Spinal cord (tissue), 10 donors: ENCODE results near the gene OR7D2. TPM values are rescaled to one million over a fixed set of nuclear protein-coding genes. Genes with fewer than 3 reads are reported as not detected.
A peak's percentile ranks its signal among the peaks of the same experiment; 100 is the strongest.
"Not testable (repeated sequence)": the region's sequence is repeated elsewhere in the genome, so short reads cannot be mapped to it uniquely, and the experiment has no call there.

Source experiments
- DNase-seq, 6 donors: peaks; one replicate each; pipeline versions ENCODE4 v3.0.0 to v3.0.0-alpha.2; 2013 to 2015; ENCODE audit warnings: low spot score in 6 of 6, low read depth in 4 of 6
- H3K27ac ChIP-seq: one replicate; pipeline ENCODE4 v1.5.1; 2013; ENCODE audit warnings: low read depth, low read length, control low read depth
- H3K27me3 ChIP-seq: one replicate; pipeline ENCODE4 v1.6.1; 2013; ENCODE audit warnings: low read length; ENCODE audit not compliant: control insufficient read depth, insufficient read depth
- H3K36me3 ChIP-seq: one replicate; pipeline ENCODE4 v1.6.1; 2013; ENCODE audit warnings: low read length; ENCODE audit not compliant: control insufficient read depth, insufficient read depth
- H3K4me1 ChIP-seq: one replicate; pipeline ENCODE4 v1.6.1; 2013; ENCODE audit warnings: low read length; ENCODE audit not compliant: control insufficient read depth, insufficient read depth
- H3K4me3 ChIP-seq: one replicate; pipeline ENCODE4 v1.5.1; 2013; ENCODE audit warnings: low read depth, low read length, control low read depth
- H3K9me3 ChIP-seq: one replicate; pipeline ENCODE4 v1.6.1; 2013; ENCODE audit warnings: low read length; ENCODE audit not compliant: control insufficient read depth, insufficient read depth
- WGBS: methylation state at CpG from one replicate; pipeline ENCODE4 v1.1.5; 2013; ENCODE audit warnings: missing lambda C conversion rate; ENCODE audit not compliant: insufficient coverage; 5-methylcytosine and 5-hydroxymethylcytosine counted together
- polyA plus RNA-seq, 2 donors: library from polyadenylated mRNA; unstranded; fragments of 120-200 nt; gene quantifications; one replicate each; pipeline ENCODE4 v1.2.1, GENCODE V29; 2013; ENCODE audit not compliant: insufficient read length in 2 of 2
- total RNA-seq, 2 donors: library from RNA; depleted of rRNA in 1 of 2; stranded (reverse); fragments of 120-200 nt in 1 of 2; fragments of >200 nt in 1 of 2; gene quantifications; one replicate each; pipeline versions ENCODE4 v1.2.3 to v1.2.4, GENCODE V29; 2013 to 2014
- donor health status: healthy.

OR7D2 gene
- total and polyA plus RNA-seq, 4 donors, result 0.06 to 0.30 (median 0.27) TPM; not detected in 1

GRCh38 chr19:9183000-9183399, 4.2 kb downstream of the OR7D2 start:
- 92% methylated on average over 15 of the region's 17 CpGs for whole genome bisulfite sequencing
- Histone ChIP-seq H3K27ac (no peak overlapping the region), H3K4me3 (no peak overlapping the region), H3K36me3 (no peaks in the 10 kb centered on the region), H3K4me1 (no peaks in the 10 kb centered on the region), H3K9me3 (no peaks in the 10 kb centered on the region), H3K27me3 (no peaks in the 10 kb centered on the region)
- DNase-seq, result no peak

DNA sequence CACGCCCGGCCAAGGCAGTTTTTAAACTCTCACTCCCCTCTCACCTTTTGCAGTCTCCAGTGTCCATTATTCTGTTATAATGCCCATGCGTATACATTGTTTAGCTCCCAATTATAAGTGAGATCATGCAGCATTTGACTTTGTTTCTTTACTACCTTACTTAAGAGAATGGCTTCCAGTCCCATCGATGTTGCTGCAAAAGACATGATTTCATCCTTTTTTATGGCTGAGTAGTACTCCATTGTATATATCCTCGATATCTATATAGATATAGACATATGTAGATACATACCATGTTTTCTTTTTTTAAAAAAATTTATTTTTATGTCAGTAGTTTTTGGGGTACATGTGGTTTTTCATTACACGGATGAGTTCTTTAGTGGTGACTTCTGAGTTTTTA, 8.4 kb downstream of the OR7D2 start:
- Histone ChIP-seq H3K9me3 (no peaks in the 10 kb centered on the region), H3K4me1 (no peaks in the 10 kb centered on the region), H3K27me3 (no peaks in the 10 kb centered on the region), H3K36me3 (no peaks in the 10 kb centered on the region), H3K4me3 (no peak overlapping the region), H3K27ac (no peak overlapping the region)
- WGBS, result 36% methylated on average over 2 of the region's 6 CpGs
- DNase-seq, result no peak

DNA sequence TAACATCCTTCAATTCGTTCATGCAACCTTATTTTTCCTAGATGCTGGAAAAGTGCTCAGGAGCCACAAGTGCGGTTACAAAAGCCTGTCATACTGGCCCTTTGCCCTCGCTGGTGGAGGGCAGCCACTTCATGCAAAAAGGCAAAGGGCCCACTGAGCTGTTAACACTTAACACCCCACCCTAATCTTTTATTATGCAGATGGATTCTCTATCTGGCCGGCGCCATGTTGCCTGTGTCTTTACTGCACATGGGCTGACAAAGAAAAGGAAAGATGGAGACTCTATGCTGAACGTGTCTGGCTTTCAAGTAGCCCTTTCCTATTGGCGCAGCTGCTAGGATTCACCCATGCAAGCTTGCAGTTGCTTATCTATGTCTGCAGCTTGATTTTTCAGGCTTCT, 10.8 kb downstream of the OR7D2 start:
- Histone ChIP-seq H3K4me3 (no peak overlapping the region), H3K9me3 (no peaks in the 10 kb centered on the region), H3K27ac (no peak overlapping the region), H3K36me3 (no peaks in the 10 kb centered on the region), H3K4me1 (no peaks in the 10 kb centered on the region), H3K27me3 (no peaks in the 10 kb centered on the region)
- no peak for DNase-seq
- WGBS, result 75% methylated on average over 6 of the region's 7 CpGs

DNA sequence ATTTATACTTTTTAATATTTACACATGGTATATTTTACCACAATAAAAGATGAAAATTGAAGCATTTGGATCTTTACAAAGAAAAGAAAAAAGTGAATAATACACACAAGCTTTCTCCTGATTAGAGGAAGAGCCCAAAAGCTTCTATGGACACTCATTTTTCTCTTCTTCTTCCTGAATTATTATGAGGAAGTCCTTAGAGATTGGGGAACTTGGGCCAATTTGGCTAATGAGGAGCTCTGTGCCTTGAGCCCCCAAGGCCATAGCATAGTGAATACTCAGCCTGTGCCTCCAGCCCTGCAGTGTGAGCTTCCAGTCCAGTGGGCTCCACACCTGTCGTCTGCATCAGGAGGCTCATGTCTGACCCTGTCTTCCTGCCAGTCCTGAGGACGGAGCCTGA, 19.3 kb downstream of the OR7D2 start:
- not testable (repeated sequence) for H3K27ac ChIP-seq, H3K4me1 ChIP-seq, H3K27me3 ChIP-seq, H3K9me3 ChIP-seq, DNase-seq, H3K4me3 ChIP-seq, H3K36me3 ChIP-seq
- 83% methylated on average over 1 of the region's 2 CpGs for WGBS

- no peaks in the 10 kb centered on the region for H3K9me3 ChIP-seq
- no peak overlapping the region for H3K27ac ChIP-seq
- DNase-seq, result peak; percentile 6 to 78 (median 20)
- no peaks in the 10 kb centered on the region for H3K4me1 ChIP-seq
- peak overlapping the region; percentile 24 for H3K4me3 ChIP-seq
- WGBS, result 0% methylated on average over 5 of the region's 13 CpGs
- H3K36me3 ChIP-seq, result no peaks in the 10 kb centered on the region
- H3K27me3 ChIP-seq, result no peaks in the 10 kb centered on the region
These were observed 26.8 kb downstream of the OR7D2 start for GRCh38 chr19:9205501-9206113.

DNA sequence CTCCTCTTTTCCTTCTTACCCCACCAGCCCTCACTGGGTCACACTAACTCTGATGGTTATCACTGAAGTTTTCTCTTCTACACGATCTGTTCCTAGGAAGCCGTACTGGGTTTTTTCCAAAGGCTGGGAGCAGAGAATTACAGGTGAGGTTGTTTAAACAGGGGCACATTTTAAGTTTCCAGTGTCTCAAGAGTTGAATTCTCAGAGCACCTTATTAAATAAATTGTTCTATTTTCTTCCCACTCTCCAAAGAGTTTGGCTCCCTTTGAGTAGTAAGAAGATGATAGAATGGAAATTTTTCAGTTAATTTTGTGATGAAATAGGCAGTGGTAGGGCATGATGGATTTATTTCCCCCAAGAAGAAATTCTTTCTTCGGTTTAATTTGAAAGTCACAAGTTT, 40.7 kb downstream of the OR7D2 start, which contains the start of gene OR7D4:
TSS of gene OR7D4 (minus strand) at position 101 of the 400 bp plus-strand sequence. CDS start 4,752 bp downstream, outside the sequence.
- WGBS, result no CpG with 5 or more reads among the region's 3 CpGs
- no peak within 1 kb of the TSS for H3K27ac ChIP-seq
- H3K27me3 ChIP-seq, result no peaks in the 10 kb centered on the region
- H3K9me3 ChIP-seq, result no peaks in the 10 kb centered on the region
- H3K4me3 ChIP-seq, result no peak within 1 kb of the TSS
- DNase-seq, result no peak
- no peaks in the 10 kb centered on the region for H3K4me1 ChIP-seq
- no peaks in the 10 kb centered on the region for H3K36me3 ChIP-seq

Other genes starting within 250 kb of the OR7D2 start
- gene MUC16, start 168.6 kb upstream of the OR7D2 start, total RNA-seq, result under 1 TPM; under 0.01 TPM
- not detected for gene MUC16, start 168.6 kb upstream of the OR7D2 start, polyA plus RNA-seq
- gene OR1M1, start 91.9 kb upstream of the OR7D2 start, total RNA-seq, result not detected
- gene OR1M1, start 91.9 kb upstream of the OR7D2 start, polyA plus RNA-seq, result under 1 TPM in 1 of 2 donors, not detected in 1; 0.06 TPM
- not detected for gene OR7G2, start 71.5 kb upstream of the OR7D2 start, total RNA-seq
- gene OR7G2, start 71.5 kb upstream of the OR7D2 start, polyA plus RNA-seq, result under 1 TPM; 0.11 to 0.18 TPM
- not detected for gene OR7G1, start 63.2 kb upstream of the OR7D2 start, total RNA-seq
- gene OR7G1, start 63.2 kb upstream of the OR7D2 start, polyA plus RNA-seq, result not detected
- gene OR7G3, start 52.0 kb upstream of the OR7D2 start, total RNA-seq, result not detected
- gene OR7G3, start 52.0 kb upstream of the OR7D2 start, polyA plus RNA-seq, result not detected
- 10 to 100 TPM; 14.5 to 36.8 TPM for gene ZNF317, start 38.6 kb upstream of the OR7D2 start, total RNA-seq
- gene ZNF317, start 38.6 kb upstream of the OR7D2 start, polyA plus RNA-seq, result 10 to 100 TPM; 30.6 to 35.9 TPM
- gene OR7D4, start 40.6 kb downstream of the OR7D2 start, total RNA-seq, result not detected
- under 1 TPM; 0.05 to 0.06 TPM for gene OR7D4, start 40.6 kb downstream of the OR7D2 start, polyA plus RNA-seq
- gene OR7E24, start 72.0 kb downstream of the OR7D2 start, total RNA-seq, result not detected
- gene OR7E24, start 72.0 kb downstream of the OR7D2 start, polyA plus RNA-seq, result not detected
- gene ZNF699, start 130.9 kb downstream of the OR7D2 start, total RNA-seq, result 10 to 100 TPM; 10.7 to 19.5 TPM
- 1 to 10 TPM; 3.9 to 5.8 TPM for gene ZNF699, start 130.9 kb downstream of the OR7D2 start, polyA plus RNA-seq
- gene ZNF559, start 145.2 kb downstream of the OR7D2 start, total RNA-seq, result 10 to 100 TPM; 45.7 to 50.4 TPM
- 10 to 100 TPM; 40.7 to 42.0 TPM for gene ZNF559, start 145.2 kb downstream of the OR7D2 start, polyA plus RNA-seq
- gene ZNF177, start 184.0 kb downstream of the OR7D2 start, total RNA-seq, result 10 to 100 TPM in 1 of 2 donors, 1 to 10 TPM in 1; 9.9 to 11.5 TPM
- 10 to 100 TPM; 14.7 to 16.9 TPM for gene ZNF177, start 184.0 kb downstream of the OR7D2 start, polyA plus RNA-seq